Anterior cingulate cortex (tissue), 58 donors: ENCODE results near the gene ADPRM.
"Not testable (repeated sequence)": the region's sequence is repeated elsewhere in the genome, so short reads cannot be mapped to it uniquely, and the experiment has no call there.

ENCODE experiments used
- DNase-seq, 58 donors: peaks; one replicate each; lab custom pipeline; 2025; lab: John Stamatoyannopoulos, UW

The ADPRM gene

GRCh38 chr17:10698096-10698818 is 863 bp downstream of the ADPRM start:
- no peak for DNase-seq

- DNase-seq = no peak
These were observed 2.5 kb downstream of the ADPRM start for GRCh38 chr17:10699856-10700255.

- no peak for DNase-seq
These were observed 5.2 kb downstream of the ADPRM start for GRCh38 chr17:10702574-10702973.

GRCh38 chr17:10705727-10706126 is 8.3 kb downstream of the ADPRM start:
- no peak for DNase-seq

- no peak for DNase-seq
These were observed 15.9 kb downstream of the ADPRM start for GRCh38 chr17:10713318-10713717.

- DNase-seq = no peak
These were observed 18.8 kb downstream of the ADPRM start for GRCh38 chr17:10716218-10716617.

GRCh38 chr17:10718547-10718946 is 21.2 kb downstream of the ADPRM start:
- DNase-seq = no peak

- DNase-seq = no peak
These were observed 27.3 kb downstream of the ADPRM start for GRCh38 chr17:10724546-10725195.

- no peak for DNase-seq
These were observed 27.9 kb downstream of the ADPRM start for GRCh38 chr17:10725262-10725661.

- no peak for DNase-seq
These were observed 28.8 kb downstream of the ADPRM start for GRCh38 chr17:10726196-10726595.

- DNase-seq = no peak
These were observed 29.8 kb downstream of the ADPRM start for GRCh38 chr17:10727192-10727591.

GRCh38 chr17:10728331-10728892 is 31.0 kb downstream of the ADPRM start:
- no peak for DNase-seq

- peak in 53 of 58 donors; percentile 16 to 82 (median 53) for DNase-seq
These were observed 32.2 kb downstream of the ADPRM start, which contains the start of gene TMEM220 for GRCh38 chr17:10729334-10730193. Gene TMEM220 (minus strand): TSS chr17:10730023. CDS start chr17:10729851, 172 bp downstream.

- not testable (repeated sequence) for DNase-seq
These were observed 32.9 kb downstream of the ADPRM start for GRCh38 chr17:10730247-10730646.

- no peak for DNase-seq
These were observed 34.0 kb downstream of the ADPRM start for GRCh38 chr17:10731408-10731879.

- not testable (repeated sequence) for DNase-seq
These were observed 34.7 kb downstream of the ADPRM start for GRCh38 chr17:10732121-10732520.

GRCh38 chr17:10733666-10734065 is 36.3 kb downstream of the ADPRM start:
- DNase-seq = no peak

GRCh38 chr17:10735251-10735650 is 37.9 kb downstream of the ADPRM start:
- no peak for DNase-seq

GRCh38 chr17:10735821-10736220 is 38.4 kb downstream of the ADPRM start:
- no peak for DNase-seq

- peak in 48 of 58 donors; percentile 8 to 75 (median 26) for DNase-seq
These were observed 39.8 kb downstream of the ADPRM start for GRCh38 chr17:10737168-10737622.
